GM23248 (cell line): ENCODE results near the gene PLCB4.

Experiments used
- EZH2 ChIP-seq: fragments of 200-600 bp; sonication (generic); IDR thresholded peaks from 2 replicates; pipeline ENCODE4 v1.6.1; 2018; ENCODE audit warnings: antibody characterized with exemption, mild to moderate bottlenecking; ENCODE audit not compliant: insufficient read depth, poor library complexity, severe bottlenecking
- EZH2phosphoT487 ChIP-seq: fragments of 200-600 bp; sonication (generic); IDR thresholded peaks from 2 replicates; pipeline ENCODE4 v1.6.1; 2018; ENCODE audit warnings: antibody characterized with exemption, moderate library complexity, mild to moderate bottlenecking, low read depth; ENCODE audit not compliant: insufficient read depth

DNA sequence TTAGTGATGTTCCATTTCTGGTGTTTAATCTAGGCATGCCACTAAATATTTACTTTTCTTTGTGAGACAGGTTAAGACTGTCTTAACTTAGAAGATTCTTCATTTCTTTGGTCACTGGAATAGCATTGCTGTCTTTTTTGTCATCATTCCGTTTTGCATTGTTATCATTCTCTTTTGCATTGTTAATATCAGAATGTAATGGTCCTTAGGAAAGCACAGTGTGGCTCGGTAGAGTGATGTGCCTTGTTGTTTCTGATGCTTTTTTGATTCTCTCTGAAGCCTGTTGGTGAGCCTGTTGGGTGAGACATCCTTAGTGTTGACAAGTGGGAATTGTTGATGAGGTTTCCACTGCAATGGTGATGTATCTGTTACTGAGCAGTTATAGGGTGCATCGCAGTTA lies 23.2 kb downstream of the PLCB4 start:
- TF ChIP-seq EZH2 (no peak), EZH2phosphoT487 (no peak)
